SK-N-SH (cell line): ENCODE data around the gene OR5AR1.

Experiments used
- EP300 ChIP-seq, 2 experiments: IDR thresholded peaks; 2 replicates each; pipeline versions ENCODE4 v1.4.0 to v1.6.1; 2012; ENCODE audit warnings: borderline replicate concordance in 1 of 2, low read depth in 1 of 2, low read length in 1 of 2
- EZH2phosphoT487 ChIP-seq: fragments of 200-600 bp; sonication (generic); IDR thresholded peaks from 2 replicates; pipeline ENCODE4 v1.6.1; 2017; ENCODE audit warnings: low read depth, mixed run types, mild to moderate bottlenecking, antibody characterized with exemption, moderate library complexity, borderline replicate concordance
- NFIC ChIP-seq: IDR thresholded peaks from 2 replicates; pipeline ENCODE4 v1.4.0; 2012; ENCODE audit warnings: borderline replicate concordance
- TF ChIP-seq, protein P1 (sequence below): fragments of 200-600 bp; sonication (generic); IDR thresholded peaks from 2 replicates; pipeline ENCODE4 v1.6.1; 2017; ENCODE audit warnings: antibody characterized with exemption, mild to moderate bottlenecking, moderate library complexity

DNA sequence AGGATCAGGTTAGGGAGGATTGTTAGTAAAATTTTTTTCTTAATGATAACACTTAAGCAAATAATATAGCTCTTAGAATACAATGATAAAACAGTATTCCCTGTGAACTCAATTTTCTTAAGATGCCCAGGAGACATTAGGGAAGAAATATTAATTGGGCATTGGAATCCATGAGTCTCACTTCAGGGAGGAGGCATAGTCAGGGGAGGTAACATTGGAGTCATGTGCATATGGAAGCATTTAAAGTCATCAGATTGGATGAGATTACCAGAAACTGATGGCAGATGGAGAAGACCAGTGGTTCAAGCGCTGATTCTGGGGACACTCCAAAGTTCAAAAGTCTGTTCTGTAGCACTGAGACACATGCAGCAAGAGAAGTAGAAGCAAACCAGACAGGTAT lies 35.3 kb downstream of the OR5AR1 start, which contains the start of gene OR9G1:
- TF ChIP-seq NFIC (no peak), EP300 (IDR thresholded peaks at IDR 0.05; ENCODE audit: borderline replicate concordance in 1 of 2, low read depth in 1 of 2, low read length in 1 of 2) (no peak), EZH2phosphoT487 (no peak)
- TF ChIP-seq, protein P1, sequence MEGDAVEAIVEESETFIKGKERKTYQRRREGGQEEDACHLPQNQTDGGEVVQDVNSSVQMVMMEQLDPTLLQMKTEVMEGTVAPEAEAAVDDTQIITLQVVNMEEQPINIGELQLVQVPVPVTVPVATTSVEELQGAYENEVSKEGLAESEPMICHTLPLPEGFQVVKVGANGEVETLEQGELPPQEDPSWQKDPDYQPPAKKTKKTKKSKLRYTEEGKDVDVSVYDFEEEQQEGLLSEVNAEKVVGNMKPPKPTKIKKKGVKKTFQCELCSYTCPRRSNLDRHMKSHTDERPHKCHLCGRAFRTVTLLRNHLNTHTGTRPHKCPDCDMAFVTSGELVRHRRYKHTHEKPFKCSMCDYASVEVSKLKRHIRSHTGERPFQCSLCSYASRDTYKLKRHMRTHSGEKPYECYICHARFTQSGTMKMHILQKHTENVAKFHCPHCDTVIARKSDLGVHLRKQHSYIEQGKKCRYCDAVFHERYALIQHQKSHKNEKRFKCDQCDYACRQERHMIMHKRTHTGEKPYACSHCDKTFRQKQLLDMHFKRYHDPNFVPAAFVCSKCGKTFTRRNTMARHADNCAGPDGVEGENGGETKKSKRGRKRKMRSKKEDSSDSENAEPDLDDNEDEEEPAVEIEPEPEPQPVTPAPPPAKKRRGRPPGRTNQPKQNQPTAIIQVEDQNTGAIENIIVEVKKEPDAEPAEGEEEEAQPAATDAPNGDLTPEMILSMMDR = no peak
